Activated naive CD8-positive, alpha-beta T cell (primary cell): ENCODE data around the gene OR5A1.

Experiments
- H3K27ac Mint-ChIP-seq: one replicate; pipeline ENCODE4 v1.8.0; 2021; ENCODE audit warnings: mixed read lengths
- H3K27me3 Mint-ChIP-seq: one replicate; pipeline ENCODE4 v1.8.0; 2021; ENCODE audit warnings: mixed read lengths
- H3K36me3 Mint-ChIP-seq: one replicate; pipeline ENCODE4 v1.8.0; 2021; ENCODE audit warnings: mixed read lengths
- H3K4me1 Mint-ChIP-seq: one replicate; pipeline ENCODE4 v1.8.0; 2021; ENCODE audit warnings: low read depth, mixed read lengths
- H3K4me3 Mint-ChIP-seq: one replicate; pipeline ENCODE4 v1.8.0; 2021; ENCODE audit warnings: mild to moderate bottlenecking, mixed read lengths
- H3K9me3 Mint-ChIP-seq: one replicate; pipeline ENCODE4 v1.8.0; 2021; ENCODE audit warnings: low read depth, mixed read lengths

Gene OR5A1

DNA sequence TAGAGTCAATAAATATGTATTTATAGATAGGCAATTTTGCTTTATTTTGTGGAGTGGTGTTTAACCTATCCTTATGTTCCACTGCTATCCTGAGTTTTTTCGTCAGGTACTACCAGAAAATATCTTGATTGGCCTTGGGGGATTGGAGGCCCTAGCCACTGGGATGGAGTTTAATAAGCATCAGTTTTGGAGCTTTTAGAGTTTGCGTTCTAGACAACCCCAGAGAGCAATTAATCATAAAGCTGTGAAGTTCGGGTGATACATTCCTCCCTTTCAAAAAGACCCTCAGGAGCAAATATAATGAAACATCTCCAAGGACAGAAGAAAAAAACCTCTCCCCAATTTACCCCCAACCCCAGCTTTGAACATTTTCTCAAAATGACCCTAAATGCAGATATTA lies at the start of gene OR5A1:
TSS of gene OR5A1 (plus strand) at position 301 of the 400 bp plus-strand sequence. CDS start 6,700 bp downstream, outside the sequence.
- Mint-ChIP-seq H3K27ac (no peak within 1 kb of the TSS), H3K4me3 (no peak within 1 kb of the TSS), H3K9me3 (no peaks in the 10 kb centered on the region), H3K4me1 (no peaks in the 10 kb centered on the region), H3K27me3 (peaks cover 6% of the 10 kb centered on the region), H3K36me3 (no peaks in the 10 kb centered on the region)

DNA sequence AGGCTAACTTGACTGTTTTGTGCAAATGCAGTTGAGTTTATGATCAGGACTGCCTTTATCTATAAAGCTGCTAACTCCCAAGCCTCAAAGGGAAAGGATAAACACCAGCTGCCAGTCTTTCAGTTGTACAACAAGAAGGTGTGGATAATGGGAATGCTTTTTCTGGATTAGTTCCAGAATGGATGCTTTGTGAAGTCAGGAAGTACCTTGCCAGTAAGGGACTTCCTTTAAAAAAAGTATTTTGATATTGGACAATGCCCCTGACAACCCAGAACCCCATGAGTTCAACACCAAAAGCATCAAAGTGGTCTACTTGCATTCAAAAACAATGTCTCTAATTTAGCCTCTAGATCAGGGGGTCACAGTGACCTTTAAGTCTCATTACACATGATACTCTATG lies 42.1 kb upstream of the OR5A1 start:
- H3K27me3 Mint-ChIP-seq = no peaks in the 10 kb centered on the region

DNA sequence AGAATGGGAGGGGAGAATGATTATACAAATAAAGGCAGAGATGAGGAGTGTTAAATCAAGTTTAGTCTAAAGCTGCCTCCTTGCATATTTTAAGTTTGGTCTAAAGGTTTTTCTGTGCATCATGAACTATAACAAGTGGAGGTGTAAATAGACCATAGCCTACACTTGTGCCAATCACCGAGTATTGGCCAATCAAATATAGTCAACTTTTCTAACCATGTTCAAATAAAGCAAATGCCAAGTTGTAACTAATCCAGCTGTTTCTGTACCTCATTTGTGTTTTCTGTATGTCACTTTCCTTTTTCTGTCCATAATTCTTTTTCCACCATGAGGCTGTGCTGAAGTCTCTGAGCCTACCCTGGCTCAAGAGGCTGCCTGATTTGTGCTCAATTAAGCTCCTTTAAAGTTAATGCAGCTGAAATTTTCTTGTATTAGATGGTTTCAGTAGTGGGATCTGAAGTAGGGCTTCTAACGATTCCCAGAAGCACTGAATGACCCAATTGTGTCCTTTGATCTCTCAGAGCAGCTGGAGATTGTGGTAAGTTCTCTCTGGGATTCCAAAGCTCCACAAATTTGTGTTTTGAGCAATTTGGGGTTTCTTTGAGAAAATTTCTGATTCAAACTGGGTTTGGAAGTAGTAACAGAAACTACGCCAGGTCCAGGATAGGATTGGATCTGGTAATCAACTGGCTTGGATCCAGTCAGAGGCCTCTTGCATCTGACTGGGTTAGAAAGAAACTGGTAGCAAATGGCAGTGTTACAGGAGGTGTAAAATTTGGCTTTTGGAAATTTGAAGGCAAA lies 35.6 kb upstream of the OR5A1 start:
- Mint-ChIP-seq H3K9me3 (peaks cover 4% of the 10 kb centered on the region), H3K27me3 (peaks cover 4% of the 10 kb centered on the region), H3K27ac (no peak overlapping the region), H3K4me1 (no peaks in the 10 kb centered on the region), H3K4me3 (no peak overlapping the region), H3K36me3 (peaks cover 4% of the 10 kb centered on the region)

More for the DNA sequence above, 42.1 kb upstream of the OR5A1 start:
- H3K4me3 Mint-ChIP-seq = no peak overlapping the region
- no peaks in the 10 kb centered on the region for H3K36me3 Mint-ChIP-seq
- no peaks in the 10 kb centered on the region for H3K9me3 Mint-ChIP-seq
- no peaks in the 10 kb centered on the region for H3K4me1 Mint-ChIP-seq
- H3K27ac Mint-ChIP-seq = no peak overlapping the region

DNA sequence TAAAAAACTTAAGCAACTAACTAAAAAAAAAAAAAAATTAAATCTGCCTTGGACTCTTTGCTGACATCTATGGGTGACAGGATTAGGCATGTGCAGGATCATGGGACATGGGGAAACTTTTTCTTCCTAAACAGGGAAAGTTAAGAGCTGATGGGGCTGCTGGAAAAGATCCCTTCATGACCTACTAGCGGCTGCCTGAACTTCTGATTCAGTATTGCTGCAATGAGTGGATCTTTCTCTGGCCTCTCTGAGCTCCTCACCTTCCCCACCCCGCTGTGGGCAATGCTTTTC lies 35.1 kb upstream of the OR5A1 start:
- no peaks in the 10 kb centered on the region for H3K4me1 Mint-ChIP-seq
- H3K9me3 Mint-ChIP-seq = peaks cover 4% of the 10 kb centered on the region
- H3K27ac Mint-ChIP-seq = no peak overlapping the region
- H3K4me3 Mint-ChIP-seq = no peak overlapping the region
- peaks cover 4% of the 10 kb centered on the region for H3K27me3 Mint-ChIP-seq
- H3K36me3 Mint-ChIP-seq = peaks cover 4% of the 10 kb centered on the region

DNA sequence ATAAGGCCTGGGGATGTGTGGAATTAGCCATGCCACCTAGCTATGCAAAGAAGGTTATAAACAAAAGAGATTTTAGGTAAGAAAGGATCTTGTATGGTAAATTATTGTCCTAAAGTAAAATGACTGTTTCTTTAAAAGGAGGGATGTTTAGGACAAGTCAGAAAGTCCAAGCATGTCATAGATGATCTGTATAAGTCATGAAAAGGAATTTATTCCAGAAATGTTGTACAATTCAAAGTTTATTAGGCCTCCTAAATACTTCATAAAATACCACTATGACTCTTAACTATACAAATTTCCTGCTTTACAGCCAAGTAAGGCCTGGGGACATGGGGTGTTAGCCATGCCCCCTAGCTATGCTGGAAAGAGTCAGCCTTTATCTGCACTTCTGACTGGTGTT lies 32.7 kb upstream of the OR5A1 start:
- Mint-ChIP-seq H3K4me3 (no peak overlapping the region), H3K27ac (no peak overlapping the region), H3K36me3 (peaks cover 4% of the 10 kb centered on the region), H3K4me1 (no peaks in the 10 kb centered on the region), H3K27me3 (peaks cover 4% of the 10 kb centered on the region), H3K9me3 (peaks cover 9% of the 10 kb centered on the region)

DNA sequence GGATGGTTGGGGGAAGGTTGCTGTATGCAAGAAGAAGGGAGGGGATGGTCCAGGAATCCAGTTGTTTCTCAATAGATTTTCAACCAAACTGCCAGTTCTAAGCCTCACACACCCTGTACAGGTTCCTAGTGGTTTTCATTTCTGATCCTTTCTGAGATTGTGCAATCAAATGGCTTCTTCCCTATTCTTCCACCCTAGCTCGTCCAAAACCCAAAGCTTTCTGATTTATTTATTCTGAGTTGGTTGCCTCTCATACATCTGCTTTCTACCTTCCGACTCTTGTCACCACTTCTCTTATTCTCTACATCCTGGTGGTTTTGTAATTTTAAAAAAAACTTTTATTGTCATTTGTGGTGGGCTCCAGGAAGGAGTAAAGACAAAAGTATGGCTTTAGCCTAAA lies 22.6 kb upstream of the OR5A1 start:
- H3K27ac Mint-ChIP-seq = no peak overlapping the region
- H3K4me3 Mint-ChIP-seq = no peak overlapping the region
- peaks cover 14% of the 10 kb centered on the region for H3K27me3 Mint-ChIP-seq
- H3K36me3 Mint-ChIP-seq = peaks cover 6% of the 10 kb centered on the region
- H3K9me3 Mint-ChIP-seq = peaks cover 18% of the 10 kb centered on the region
- peaks cover 21% of the 10 kb centered on the region for H3K4me1 Mint-ChIP-seq

DNA sequence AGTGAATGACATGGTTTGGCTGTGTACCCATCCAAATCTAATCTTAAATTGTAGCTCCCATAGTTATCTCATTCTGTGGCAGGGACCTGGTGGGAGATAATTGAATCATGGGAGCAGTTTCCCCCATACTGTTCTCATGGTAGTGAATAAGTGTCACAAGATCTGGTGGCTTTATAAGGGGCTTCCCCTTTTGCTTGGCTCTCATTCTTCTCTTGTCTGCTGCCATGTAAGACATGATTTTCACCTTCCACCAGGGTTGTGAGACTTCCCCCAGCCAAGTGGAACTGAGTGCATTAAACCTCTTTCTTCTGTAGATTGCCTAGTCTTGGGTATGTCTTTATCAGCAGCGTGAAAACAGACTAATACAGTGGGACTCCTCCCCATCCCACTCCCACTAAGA lies 21.2 kb upstream of the OR5A1 start:
- Mint-ChIP-seq H3K4me3 (no peak overlapping the region), H3K4me1 (peaks cover 21% of the 10 kb centered on the region), H3K9me3 (peaks cover 7% of the 10 kb centered on the region), H3K27ac (no peak overlapping the region), H3K36me3 (no peaks in the 10 kb centered on the region), H3K27me3 (peaks cover 14% of the 10 kb centered on the region)

DNA sequence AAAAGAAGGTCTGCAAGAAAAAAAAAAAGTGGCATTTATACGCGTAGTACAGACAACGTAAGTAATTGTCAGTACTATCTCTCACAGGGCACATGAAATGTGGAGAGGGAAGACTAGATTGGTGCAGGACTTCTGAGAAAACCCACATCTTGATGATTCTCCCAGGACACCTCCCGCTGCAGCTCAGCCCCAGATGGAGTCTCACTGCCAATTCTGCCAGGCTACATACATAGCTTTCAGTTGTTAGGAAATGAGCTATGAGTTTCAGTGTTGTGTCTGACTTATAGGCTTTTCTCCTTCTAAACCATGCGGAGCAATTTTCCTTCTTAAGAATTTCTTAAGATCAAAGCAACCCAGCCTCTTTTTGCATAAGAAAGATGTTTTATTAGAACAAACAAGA lies 19.7 kb upstream of the OR5A1 start:
- Mint-ChIP-seq H3K4me3 (peak overlapping the region; percentile 21), H3K27ac (no peak overlapping the region), H3K4me1 (peaks cover 21% of the 10 kb centered on the region), H3K9me3 (no peaks in the 10 kb centered on the region), H3K27me3 (peaks cover 11% of the 10 kb centered on the region), H3K36me3 (no peaks in the 10 kb centered on the region)

DNA sequence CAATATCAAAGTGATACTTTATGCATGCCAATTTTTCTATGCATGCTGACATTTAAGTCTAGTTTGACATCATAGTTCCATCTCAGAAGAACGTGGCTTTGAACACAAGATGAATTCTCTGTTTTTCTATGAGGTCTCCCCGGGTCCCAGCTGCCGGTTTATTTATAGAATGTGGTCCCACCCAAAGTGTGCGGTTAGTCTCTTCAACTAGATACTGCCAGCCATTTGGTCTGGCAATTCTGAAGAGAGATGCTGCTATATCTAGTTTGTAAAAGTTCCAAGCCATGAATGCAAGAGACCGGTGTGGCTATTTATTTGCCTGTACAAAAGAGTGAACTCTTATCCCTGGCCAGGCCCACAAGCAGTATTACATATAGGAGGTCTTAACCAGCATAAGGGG lies 19.2 kb upstream of the OR5A1 start:
- Mint-ChIP-seq H3K36me3 (no peaks in the 10 kb centered on the region), H3K9me3 (no peaks in the 10 kb centered on the region), H3K27me3 (peaks cover 11% of the 10 kb centered on the region), H3K4me1 (peaks cover 21% of the 10 kb centered on the region), H3K4me3 (no peak overlapping the region), H3K27ac (no peak overlapping the region)

DNA sequence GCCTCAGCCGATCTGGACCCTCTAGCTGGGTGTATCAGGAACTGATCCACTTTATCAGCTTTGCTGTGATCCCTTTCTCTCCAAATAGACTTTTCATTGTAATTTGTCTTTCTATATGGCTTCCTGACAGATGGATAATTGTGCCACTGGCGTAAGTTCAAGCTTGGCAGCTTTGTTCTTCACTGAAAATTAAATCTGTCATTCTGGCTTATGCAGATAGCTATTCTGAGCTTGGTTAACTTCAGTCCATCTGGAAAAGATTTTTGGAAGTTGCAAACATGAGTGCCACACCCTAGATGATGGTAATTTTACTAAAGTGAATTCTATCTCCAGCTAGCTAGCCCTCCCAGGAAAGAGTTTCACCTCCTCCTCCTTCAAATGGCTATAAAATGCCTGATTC lies 18.1 kb upstream of the OR5A1 start:
- Mint-ChIP-seq H3K9me3 (no peaks in the 10 kb centered on the region), H3K36me3 (no peaks in the 10 kb centered on the region), H3K4me3 (no peak overlapping the region), H3K27ac (no peak overlapping the region), H3K27me3 (peaks cover 11% of the 10 kb centered on the region), H3K4me1 (peaks cover 21% of the 10 kb centered on the region)

DNA sequence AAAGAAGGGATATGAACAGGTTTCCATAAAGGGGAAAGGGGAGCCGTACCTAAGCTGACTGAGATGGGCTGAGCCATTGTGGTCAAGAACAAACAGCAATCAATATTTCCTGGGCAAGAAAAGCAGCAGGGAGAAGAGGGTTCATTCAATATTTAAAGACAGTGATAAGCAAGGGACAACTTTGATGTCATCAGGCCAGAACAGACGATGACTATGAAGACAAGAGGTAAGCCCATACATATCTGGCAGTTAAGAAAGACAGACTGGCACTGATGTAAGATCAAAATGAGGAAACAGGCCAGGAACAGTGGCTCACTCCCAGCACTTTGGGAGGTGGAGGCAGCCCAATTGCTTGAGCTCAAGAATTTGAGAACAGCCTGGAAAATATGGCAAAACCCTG lies 12.4 kb upstream of the OR5A1 start:
- no peaks in the 10 kb centered on the region for H3K36me3 Mint-ChIP-seq
- H3K9me3 Mint-ChIP-seq = no peaks in the 10 kb centered on the region
- no peaks in the 10 kb centered on the region for H3K4me1 Mint-ChIP-seq
- H3K27ac Mint-ChIP-seq = no peak overlapping the region
- no peak overlapping the region for H3K4me3 Mint-ChIP-seq
- H3K27me3 Mint-ChIP-seq = peaks cover 2% of the 10 kb centered on the region

DNA sequence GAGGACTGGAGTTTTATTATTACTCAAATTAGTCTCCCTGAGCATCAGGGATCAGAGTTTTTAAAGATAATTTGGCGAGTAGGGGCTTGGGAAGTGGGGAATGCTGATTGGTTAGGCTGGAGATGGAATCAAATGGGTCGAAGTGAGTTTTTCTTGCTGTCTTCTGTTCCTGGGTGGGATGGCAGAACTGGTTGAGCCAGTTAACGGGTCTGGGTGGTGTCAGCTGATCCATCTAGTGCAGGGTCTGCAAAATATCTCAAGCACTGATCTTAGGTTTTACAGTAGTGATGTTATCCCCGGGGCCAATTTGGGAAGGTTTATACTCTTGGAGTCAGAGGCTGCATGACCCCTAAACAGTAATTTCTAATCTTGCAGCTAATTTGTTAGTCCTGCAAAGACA lies 11.1 kb upstream of the OR5A1 start:
- no peaks in the 10 kb centered on the region for H3K4me1 Mint-ChIP-seq
- peaks cover 3% of the 10 kb centered on the region for H3K27me3 Mint-ChIP-seq
- H3K9me3 Mint-ChIP-seq = no peaks in the 10 kb centered on the region
- H3K27ac Mint-ChIP-seq = no peak overlapping the region
- no peak overlapping the region for H3K4me3 Mint-ChIP-seq
- no peaks in the 10 kb centered on the region for H3K36me3 Mint-ChIP-seq

DNA sequence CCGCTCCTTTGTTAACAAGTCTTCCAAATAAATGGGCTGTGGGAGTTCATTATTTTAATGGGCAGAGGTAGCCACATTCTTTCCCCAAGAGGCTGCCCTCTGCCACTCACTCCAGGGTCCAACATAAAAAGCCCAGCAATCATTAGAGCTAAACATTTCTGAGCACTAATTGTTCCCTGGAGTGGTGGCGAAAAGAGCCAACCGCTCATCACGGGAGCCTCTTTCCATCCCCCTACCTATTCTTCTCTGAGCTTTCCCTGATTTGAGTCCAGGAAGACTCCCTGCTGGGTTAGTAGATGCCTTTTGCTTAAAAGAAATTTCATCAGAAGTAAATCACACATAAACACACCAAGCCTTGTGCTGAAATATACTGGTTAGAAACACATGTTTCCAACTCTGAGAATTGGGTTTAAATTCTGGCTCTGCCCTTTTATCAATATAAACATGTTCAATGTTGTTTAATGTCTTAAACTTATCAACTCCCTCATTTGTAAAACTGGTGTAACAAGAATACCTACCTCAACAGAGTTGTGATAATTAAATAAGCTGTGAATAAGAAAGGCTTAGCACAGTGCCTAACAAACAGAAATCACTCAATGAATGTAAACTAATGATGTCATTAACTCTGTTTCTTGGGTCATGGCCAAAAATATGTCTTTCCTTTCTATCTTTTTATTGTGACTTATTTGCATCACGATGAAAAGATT lies 9.8 kb upstream of the OR5A1 start, which contains the start of gene OR5A2:
TSS of gene OR5A2 (minus strand) at position 53 of the 707 bp plus-strand sequence. CDS start 3,460 bp downstream, outside the sequence.
- Mint-ChIP-seq H3K4me1 (no peaks in the 10 kb centered on the region), H3K9me3 (no peaks in the 10 kb centered on the region), H3K27me3 (peaks cover 3% of the 10 kb centered on the region), H3K27ac (no peak within 1 kb of the TSS), H3K36me3 (no peaks in the 10 kb centered on the region), H3K4me3 (no peak within 1 kb of the TSS)

DNA sequence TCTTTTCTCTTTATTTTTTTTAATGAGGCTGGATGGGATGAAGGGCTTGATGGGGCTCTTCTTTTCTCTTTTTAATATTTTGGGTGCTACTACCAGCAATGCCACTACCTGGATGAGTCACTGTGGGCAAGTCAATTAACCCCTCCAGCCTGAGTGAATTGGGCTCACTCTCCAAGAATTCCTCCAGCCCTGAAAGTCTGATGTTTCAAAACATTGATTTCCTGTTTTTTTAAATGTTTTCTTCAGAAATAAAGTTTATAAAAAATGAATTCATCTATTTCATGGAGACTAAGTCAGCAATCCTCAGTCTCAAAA lies 9.2 kb upstream of the OR5A1 start:
- H3K27me3 Mint-ChIP-seq = peaks cover 7% of the 10 kb centered on the region

DNA sequence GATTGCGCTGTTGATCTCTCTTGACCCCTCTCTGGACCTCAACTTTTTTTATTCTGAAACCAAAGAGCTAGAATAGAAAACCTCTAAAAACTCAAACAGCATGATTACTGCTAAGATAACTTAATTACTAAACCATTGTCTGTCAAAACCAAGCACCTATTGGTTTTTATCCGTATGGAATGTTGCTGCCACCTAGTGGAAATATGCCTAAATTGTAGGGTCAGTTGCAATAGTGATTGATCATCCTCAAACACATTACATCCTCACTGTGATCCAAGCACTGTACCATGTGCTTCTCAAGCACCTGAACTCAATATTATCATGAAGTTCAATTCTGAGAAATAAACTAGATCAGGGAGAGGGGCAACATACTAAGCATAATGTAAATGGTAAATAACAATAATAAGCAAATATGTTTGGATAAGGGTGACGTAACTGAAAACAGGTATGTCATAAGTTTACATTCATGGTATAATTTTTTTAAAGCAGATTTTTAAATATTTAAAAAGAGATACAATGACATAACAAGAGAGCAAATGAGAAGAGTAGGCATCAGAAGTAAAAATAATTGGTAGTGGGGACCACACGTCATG lies 6.2 kb upstream of the OR5A1 start:
- Mint-ChIP-seq H3K27me3 (peaks cover 9% of the 10 kb centered on the region), H3K36me3 (no peaks in the 10 kb centered on the region), H3K27ac (no peak overlapping the region), H3K4me1 (no peaks in the 10 kb centered on the region), H3K9me3 (no peaks in the 10 kb centered on the region), H3K4me3 (no peak overlapping the region)

More for the DNA sequence above, 9.2 kb upstream of the OR5A1 start:
- H3K27ac Mint-ChIP-seq = no peak overlapping the region
- no peak overlapping the region for H3K4me3 Mint-ChIP-seq
- no peaks in the 10 kb centered on the region for H3K36me3 Mint-ChIP-seq
- no peaks in the 10 kb centered on the region for H3K9me3 Mint-ChIP-seq
- H3K4me1 Mint-ChIP-seq = no peaks in the 10 kb centered on the region
